Thyroid gland (tissue), 4 donors: ENCODE measurements around the gene SLX9. TPM values are rescaled to one million over a fixed set of nuclear protein-coding genes. Genes with fewer than 3 reads are reported as not detected.

Source experiments
- DNase-seq, 2 donors: peaks; one replicate each; pipeline ENCODE4 v3.0.0-alpha.2; 2019
- H3K27ac ChIP-seq, 3 donors: fragments of 200-600 bp; sonication (generic); 1 replicate in 2 of 3; 2 replicates in 1 of 3; pipeline ENCODE4 v1.5.1; 2016 to 2019; ENCODE audit warnings: mild to moderate bottlenecking in 1 of 3, moderate library complexity in 1 of 3
- H3K27me3 ChIP-seq: fragments of 200-600 bp; sonication (generic); one replicate; pipeline ENCODE4 v1.5.1; 2019
- H3K36me3 ChIP-seq, 2 donors: fragments of 200-600 bp; sonication (generic); one replicate each; pipeline ENCODE4 v1.5.1; 2016 to 2019
- H3K4me1 ChIP-seq, 2 donors: fragments of 200-600 bp; sonication (generic); one replicate each; pipeline ENCODE4 v1.5.1; 2017 to 2019
- H3K4me3 ChIP-seq, 3 donors: fragments of 200-600 bp; sonication (generic); replicated peaks in 1 of 3; 1 replicate in 2 of 3; 2 replicates in 1 of 3; pipeline ENCODE4 v1.5.1; 2016; ENCODE audit warnings: mild to moderate bottlenecking in 1 of 3
- H3K9me3 ChIP-seq: fragments of 200-600 bp; sonication (generic); one replicate; pipeline ENCODE4 v1.5.1; 2017
- POLR2A ChIP-seq, 2 donors: fragments of 450-650 bp; IDR thresholded peaks; one replicate each; pipeline ENCODE4 v1.6.1; 2017; ENCODE audit warnings: antibody characterized with exemption in 2 of 2, mild to moderate bottlenecking in 2 of 2, moderate library complexity in 1 of 2
- WGBS, 2 donors: methylation state at CpG; one replicate each; pipeline ENCODE4 v1.1.5; 2017; 5-methylcytosine and 5-hydroxymethylcytosine counted together
- intact Hi-C: fragments of 100-400 bp; cut with DNase I; formaldehyde crosslinking; loops from one replicate; pipeline ENCODE4 v1.15.1; 2023
- total RNA-seq, 4 donors: library from RNA; depleted of rRNA; stranded (reverse); fragments of >200 nt; gene quantifications; one replicate each; pipeline ENCODE4 v1.2.3, GENCODE V29; 2016
- TF ChIP-seq, protein P1 (sequence below), 6 experiments: fragments of 200-600 bp in 3 of 6; fragments of 450-650 bp in 3 of 6; sonication (generic) in 3 of 6; IDR thresholded peaks; one replicate each; pipeline ENCODE4 v1.5.1; 2016 to 2019; ENCODE audit warnings: antibody characterized with exemption in 6 of 6, mild to moderate bottlenecking in 2 of 6, inconsistent platforms in 1 of 6, moderate library complexity in 1 of 6

The SLX9 gene
- total RNA-seq, 4 donors from 2014 or later = 4.8 to 19.1 (median 11.2) TPM

DNA sequence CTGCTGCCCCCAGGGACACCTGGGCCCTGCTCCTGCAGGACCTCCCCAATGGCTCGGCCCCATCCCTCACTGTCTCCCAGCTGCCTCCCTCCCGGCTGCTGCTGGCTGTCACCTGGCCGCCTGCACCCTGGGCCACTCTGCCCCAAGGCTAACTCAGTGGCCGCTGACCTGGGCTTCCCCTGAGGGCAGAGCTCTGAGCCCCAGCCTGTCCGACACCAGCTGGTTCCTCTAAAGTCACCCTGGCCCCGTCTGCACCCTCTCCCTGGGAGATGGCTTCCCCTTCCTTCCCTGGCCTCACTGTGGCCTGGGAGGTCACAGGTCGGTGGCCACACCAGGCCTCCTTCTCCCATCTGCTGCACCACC is 34.1 kb upstream of the SLX9 start:
- no peaks in the 10 kb centered on the region for H3K27me3 ChIP-seq
- H3K9me3 ChIP-seq = no peaks in the 10 kb centered on the region
- peaks cover 0 to 17% of the 10 kb centered on the region in 2 donors for H3K4me1 ChIP-seq
- no peaks in the 10 kb centered on the region for H3K36me3 ChIP-seq
- H3K4me3 ChIP-seq = no peak overlapping the region
- H3K27ac ChIP-seq = no peak overlapping the region
- intact Hi-C loops = no loop called here
- TF ChIP-seq, protein P1, sequence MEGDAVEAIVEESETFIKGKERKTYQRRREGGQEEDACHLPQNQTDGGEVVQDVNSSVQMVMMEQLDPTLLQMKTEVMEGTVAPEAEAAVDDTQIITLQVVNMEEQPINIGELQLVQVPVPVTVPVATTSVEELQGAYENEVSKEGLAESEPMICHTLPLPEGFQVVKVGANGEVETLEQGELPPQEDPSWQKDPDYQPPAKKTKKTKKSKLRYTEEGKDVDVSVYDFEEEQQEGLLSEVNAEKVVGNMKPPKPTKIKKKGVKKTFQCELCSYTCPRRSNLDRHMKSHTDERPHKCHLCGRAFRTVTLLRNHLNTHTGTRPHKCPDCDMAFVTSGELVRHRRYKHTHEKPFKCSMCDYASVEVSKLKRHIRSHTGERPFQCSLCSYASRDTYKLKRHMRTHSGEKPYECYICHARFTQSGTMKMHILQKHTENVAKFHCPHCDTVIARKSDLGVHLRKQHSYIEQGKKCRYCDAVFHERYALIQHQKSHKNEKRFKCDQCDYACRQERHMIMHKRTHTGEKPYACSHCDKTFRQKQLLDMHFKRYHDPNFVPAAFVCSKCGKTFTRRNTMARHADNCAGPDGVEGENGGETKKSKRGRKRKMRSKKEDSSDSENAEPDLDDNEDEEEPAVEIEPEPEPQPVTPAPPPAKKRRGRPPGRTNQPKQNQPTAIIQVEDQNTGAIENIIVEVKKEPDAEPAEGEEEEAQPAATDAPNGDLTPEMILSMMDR (IDR thresholded peaks at IDR 0.05) = no peak
- no peak for TF ChIP-seq POLR2A (IDR thresholded peaks at IDR 0.05)
- no peak for DNase-seq
- 85 to 91% methylated on average over 6 of the region's 7 CpGs for WGBS, 2 donors

DNA sequence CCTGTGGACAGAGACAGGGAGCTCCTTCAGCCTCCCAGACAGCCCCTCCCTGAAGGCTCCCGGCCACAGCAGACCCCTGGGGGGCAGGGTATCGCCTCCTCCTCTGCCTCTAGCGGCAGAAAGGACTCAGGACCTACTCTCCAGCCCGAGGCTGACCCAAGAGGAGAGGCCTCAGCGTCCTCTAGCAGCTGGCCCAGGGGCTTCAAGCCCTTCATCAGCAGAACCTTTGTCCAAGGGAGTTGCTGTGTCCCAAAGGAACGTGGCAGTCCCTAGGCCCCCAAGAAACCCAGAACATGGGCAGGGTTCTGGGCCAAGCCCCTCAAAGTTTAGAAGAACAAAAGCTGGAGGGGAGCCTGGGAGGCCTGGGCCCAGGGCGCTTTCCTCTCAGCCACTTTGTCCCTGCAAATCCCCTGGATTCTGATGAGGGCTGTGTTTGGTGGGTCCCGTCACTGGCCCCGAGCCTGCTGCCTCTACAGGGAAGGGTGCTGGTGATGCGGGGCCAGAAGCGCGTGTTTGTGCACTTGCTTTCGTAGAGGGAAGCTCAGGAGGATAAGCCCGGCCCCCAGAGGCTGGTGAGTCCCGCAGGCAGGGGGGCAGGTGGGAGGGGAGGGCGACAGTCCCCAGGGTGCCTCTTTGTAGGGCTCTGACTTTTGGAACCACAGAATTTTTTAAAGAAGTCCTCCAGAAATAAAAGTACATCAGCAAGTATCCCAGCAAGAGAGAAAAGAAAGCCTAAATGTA is 32.4 kb upstream of the SLX9 start:
- H3K27ac ChIP-seq = no peak overlapping the region
- no peaks in the 10 kb centered on the region for H3K9me3 ChIP-seq
- no peaks in the 10 kb centered on the region for H3K36me3 ChIP-seq
- TF ChIP-seq POLR2A (IDR thresholded peaks at IDR 0.05) = no peak
- TF ChIP-seq, protein P1 (IDR thresholded peaks at IDR 0.05) = no peak
- 70 to 83% methylated on average over 10 to 12 of the region's 16 CpGs for WGBS, 2 donors
- H3K4me1 ChIP-seq = peaks cover 8 to 31% of the 10 kb centered on the region in 2 donors
- H3K4me3 ChIP-seq = no peak overlapping the region
- no peaks in the 10 kb centered on the region for H3K27me3 ChIP-seq
- DNase-seq = no peak
- intact Hi-C loops = no loop called here

DNA sequence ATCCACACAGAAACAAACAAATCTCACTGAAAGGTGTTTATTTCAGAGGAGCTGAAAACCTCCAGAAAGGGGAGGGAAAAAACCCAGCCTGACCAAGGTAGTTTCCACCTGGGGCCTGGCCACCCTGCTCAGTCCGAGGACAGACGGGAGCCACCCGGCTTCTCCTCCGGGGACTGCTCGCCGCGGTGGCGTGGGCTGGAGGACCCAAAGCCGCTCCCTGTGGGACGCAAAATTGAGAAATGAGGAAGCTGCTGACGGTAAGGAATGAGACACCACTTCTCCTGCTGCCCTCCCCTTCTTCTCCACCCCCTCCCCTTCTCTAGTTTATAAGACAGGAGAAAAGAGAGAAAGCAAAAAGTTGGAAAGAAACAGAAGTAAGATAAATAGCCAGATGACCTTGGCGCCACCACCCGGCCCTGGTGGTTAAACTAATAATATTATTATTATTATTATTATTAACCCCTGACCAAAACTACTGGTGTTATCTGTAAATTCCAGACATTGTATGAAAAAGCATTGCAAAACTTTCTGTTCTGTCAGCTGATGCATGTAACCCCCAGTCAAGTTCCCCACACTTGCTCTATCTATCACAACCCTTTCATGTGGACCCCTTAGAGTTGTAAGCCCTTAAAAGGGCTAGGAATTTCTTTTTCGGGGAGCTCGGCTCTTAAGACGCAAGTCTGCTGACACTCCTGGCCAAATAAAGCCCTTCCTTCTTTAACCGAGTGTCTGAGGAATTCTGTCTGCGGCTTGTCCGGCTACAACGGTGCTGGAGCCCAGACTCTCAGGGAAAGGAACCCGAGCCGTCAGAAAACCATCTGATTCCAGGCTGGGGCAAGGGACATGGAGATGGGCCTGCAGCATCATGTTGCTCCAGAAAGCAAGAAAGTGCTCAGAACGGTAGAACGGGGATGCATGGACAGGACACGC is 31.6 kb upstream of the SLX9 start:
- Histone ChIP-seq H3K9me3 (no peaks in the 10 kb centered on the region), H3K4me3 (no peak overlapping the region), H3K27me3 (no peaks in the 10 kb centered on the region), H3K27ac (no peak overlapping the region), H3K4me1 (peaks cover 8 to 28% of the 10 kb centered on the region in 2 donors), H3K36me3 (no peaks in the 10 kb centered on the region)
- intact Hi-C loops = no loop called here
- TF ChIP-seq POLR2A (IDR thresholded peaks at IDR 0.05) = no peak
- TF ChIP-seq, protein P1 (IDR thresholded peaks at IDR 0.05) = no peak
- DNase-seq = no peak
- WGBS, 2 donors = 78 to 82% methylated on average over 25 of the region's 25 CpGs

DNA sequence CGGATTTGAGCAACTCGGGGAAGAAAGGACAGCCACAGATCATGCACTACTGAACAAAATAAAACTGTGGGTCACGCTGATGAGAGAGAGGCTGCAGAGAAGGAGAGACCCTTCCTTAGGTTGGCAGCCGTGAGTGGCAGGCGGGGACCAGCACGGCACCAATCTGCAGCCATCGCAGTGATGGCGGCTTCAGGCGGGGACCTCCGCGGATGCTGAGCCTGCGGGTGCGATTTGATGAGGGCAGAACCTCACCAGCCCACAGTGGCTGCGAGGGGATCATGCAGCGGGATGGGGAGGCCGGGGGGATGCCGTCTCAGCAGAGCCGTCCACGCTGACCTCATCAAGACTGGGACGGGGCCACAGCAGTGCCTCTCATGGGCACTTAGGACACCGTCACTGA is 30.9 kb upstream of the SLX9 start:
- TF ChIP-seq POLR2A (IDR thresholded peaks at IDR 0.05) = no peak
- TF ChIP-seq, protein P1 (IDR thresholded peaks at IDR 0.05) = no peak
- 96 to 98% methylated on average over 16 to 18 of the region's 21 CpGs for WGBS, 2 donors
- H3K4me3 ChIP-seq = no peak overlapping the region
- no peaks in the 10 kb centered on the region for H3K27me3 ChIP-seq
- no peak overlapping the region for H3K27ac ChIP-seq
- H3K9me3 ChIP-seq = no peaks in the 10 kb centered on the region
- H3K4me1 ChIP-seq = peaks cover 8 to 25% of the 10 kb centered on the region in 2 donors
- intact Hi-C loops = no loop called here
- no peaks in the 10 kb centered on the region for H3K36me3 ChIP-seq
- DNase-seq = no peak

DNA sequence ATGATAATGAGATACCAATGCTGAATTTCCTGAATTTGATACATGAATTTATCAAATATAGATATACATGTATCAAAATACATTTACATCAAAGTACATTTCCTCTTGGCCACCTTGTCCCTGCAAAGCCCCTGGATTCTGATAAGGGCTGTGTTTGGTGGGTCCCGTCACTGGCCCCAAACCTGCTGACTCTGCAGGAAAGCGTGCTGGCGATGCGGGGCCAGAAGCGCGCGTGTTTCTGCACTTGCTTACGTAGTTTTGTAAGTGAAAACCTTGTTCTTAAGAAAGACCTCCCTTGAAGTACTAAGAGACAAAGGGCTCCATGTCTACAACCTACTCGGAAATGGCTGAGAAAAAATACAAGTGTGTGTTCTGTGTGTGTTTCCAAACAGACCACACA is 30.1 kb upstream of the SLX9 start:
- TF ChIP-seq, protein P1 (IDR thresholded peaks at IDR 0.05) = no peak
- no peak for TF ChIP-seq POLR2A (IDR thresholded peaks at IDR 0.05)
- no peaks in the 10 kb centered on the region for H3K9me3 ChIP-seq
- H3K4me1 ChIP-seq = peaks cover 8 to 25% of the 10 kb centered on the region in 2 donors
- intact Hi-C loops = no loop called here
- 61 to 72% methylated on average over 9 of the region's 9 CpGs for WGBS, 2 donors
- no peaks in the 10 kb centered on the region for H3K36me3 ChIP-seq
- H3K4me3 ChIP-seq = no peak overlapping the region
- no peak for DNase-seq
- H3K27me3 ChIP-seq = no peaks in the 10 kb centered on the region
- H3K27ac ChIP-seq = no peak overlapping the region
